MM.1S (cell line): ENCODE data around the gene PRSS27.

Experiments
- DNase-seq: peaks from one replicate; pipeline ENCODE4 v3.0.0-alpha.2; 2015
- H2AFZ ChIP-seq: fragments of 300-600 bp; sonication (generic); 2 replicates; pipeline ENCODE4 v1.6.0; 2016; ENCODE audit warnings: antibody characterized with exemption, low read length
- H3F3A ChIP-seq: fragments of 300-600 bp; sonication (generic); 2 replicates; pipeline ENCODE4 v1.6.1; 2016; ENCODE audit warnings: mild to moderate bottlenecking, antibody characterized with exemption, low read length, moderate library complexity, mixed read lengths; ENCODE audit not compliant: insufficient read depth
- H3K27ac ChIP-seq: fragments of 300-600 bp; sonication (generic); 2 replicates; pipeline ENCODE4 v1.5.1; 2016; ENCODE audit warnings: mild to moderate bottlenecking, low read length
- H3K27me3 ChIP-seq: fragments of 300-600 bp; sonication (generic); replicated peaks from 2 replicates; pipeline ENCODE4 v1.6.0; 2016; ENCODE audit warnings: low read length; ENCODE audit not compliant: insufficient read depth
- H3K36me3 ChIP-seq: fragments of 300-600 bp; sonication (generic); replicated peaks from 2 replicates; pipeline ENCODE4 v1.6.1; 2016; ENCODE audit warnings: mild to moderate bottlenecking, low read length, mixed read lengths; ENCODE audit not compliant: insufficient read depth
- H3K4me1 ChIP-seq: fragments of 300-600 bp; sonication (generic); 2 replicates; pipeline ENCODE4 v1.6.1; 2016; ENCODE audit warnings: low read length, mixed read lengths
- H3K4me2 ChIP-seq: fragments of 300-600 bp; sonication (generic); 2 replicates; pipeline ENCODE4 v1.6.0; 2016; ENCODE audit warnings: low read depth, low read length
- H3K4me3 ChIP-seq: fragments of 300-600 bp; sonication (generic); 2 replicates; pipeline ENCODE4 v1.5.1; 2016; ENCODE audit warnings: low read length, mixed read lengths
- H3K79me2 ChIP-seq: fragments of 300-600 bp; sonication (generic); 2 replicates; pipeline ENCODE4 v1.6.1; 2016; ENCODE audit warnings: mixed run types, low read length, mixed read lengths
- H3K9ac ChIP-seq: fragments of 300-600 bp; sonication (generic); 2 replicates; pipeline ENCODE4 v1.6.1; 2016; ENCODE audit warnings: low read length, mixed read lengths
- H3K9me2 ChIP-seq: fragments of 300-600 bp; sonication (generic); replicated peaks from 2 replicates; pipeline ENCODE4 v1.6.1; 2016; ENCODE audit warnings: mild to moderate bottlenecking, low read length, mixed read lengths; ENCODE audit not compliant: insufficient read depth
- H3K9me3 ChIP-seq: fragments of 300-600 bp; sonication (generic); replicated peaks from 2 replicates; pipeline ENCODE4 v1.6.1; 2016; ENCODE audit warnings: mild to moderate bottlenecking, low read length, mixed read lengths; ENCODE audit not compliant: insufficient read depth
- H4K20me1 ChIP-seq: fragments of 300-600 bp; sonication (generic); 2 replicates; pipeline ENCODE4 v1.6.1; 2016; ENCODE audit warnings: mild to moderate bottlenecking, low read length, moderate library complexity, mixed read lengths; ENCODE audit not compliant: insufficient read depth
- CTCF ChIP-seq: fragments of 300-600 bp; sonication (generic); IDR thresholded peaks from 2 replicates; pipeline ENCODE4 v1.5.1; 2016; ENCODE audit warnings: antibody characterized with exemption, low read length, mixed read lengths
- EZH2 ChIP-seq: fragments of 300-600 bp; sonication (generic); optimal IDR thresholded peaks from 2 replicates; pipeline ENCODE3; 2017; ENCODE audit warnings: low read depth, mild to moderate bottlenecking, antibody characterized with exemption, low read length, mixed read lengths
- EZH2phosphoT487 ChIP-seq: fragments of 300-600 bp; sonication (generic); IDR thresholded peaks from 2 replicates; pipeline ENCODE4 v1.6.1; 2018; ENCODE audit warnings: antibody characterized with exemption, low read length

Gene PRSS27

GRCh38 chr16:2715966-2716885 is 3.8 kb downstream of the PRSS27 start:
- H2AFZ ChIP-seq: no peak overlapping the region
- no peaks in the 10 kb centered on the region for H3F3A ChIP-seq
- H3K79me2 ChIP-seq: no peaks in the 10 kb centered on the region
- no peaks in the 10 kb centered on the region for H3K4me1 ChIP-seq
- no peak overlapping the region for H3K4me2 ChIP-seq
- H3K9me3 ChIP-seq: no peaks in the 10 kb centered on the region
- H3K27ac ChIP-seq: no peak overlapping the region
- H3K9ac ChIP-seq: no peak overlapping the region
- H3K27me3 ChIP-seq: peaks cover 32% of the 10 kb centered on the region
- no peak overlapping the region for H3K4me3 ChIP-seq
- no peaks in the 10 kb centered on the region for H4K20me1 ChIP-seq
- H3K36me3 ChIP-seq: no peaks in the 10 kb centered on the region
- no peaks in the 10 kb centered on the region for H3K9me2 ChIP-seq
- TF ChIP-seq EZH2 (no peak), CTCF (no peak), EZH2phosphoT487 (no peak)
- no peak for DNase-seq

- no peak overlapping the region for H3K27ac ChIP-seq
- H3K4me3 ChIP-seq: no peak overlapping the region
- no peaks in the 10 kb centered on the region for H3F3A ChIP-seq
- H3K4me1 ChIP-seq: no peaks in the 10 kb centered on the region
- TF ChIP-seq EZH2phosphoT487: no peak
- no peak for TF ChIP-seq CTCF
- TF ChIP-seq EZH2: no peak
- H3K4me2 ChIP-seq: no peak overlapping the region
- no peaks in the 10 kb centered on the region for H3K9me3 ChIP-seq
- no peaks in the 10 kb centered on the region for H3K79me2 ChIP-seq
- peak; percentile 32 for DNase-seq
- H4K20me1 ChIP-seq: no peaks in the 10 kb centered on the region
- peaks cover 32% of the 10 kb centered on the region for H3K27me3 ChIP-seq
- no peak overlapping the region for H2AFZ ChIP-seq
- H3K36me3 ChIP-seq: no peaks in the 10 kb centered on the region
- H3K9me2 ChIP-seq: no peaks in the 10 kb centered on the region
- no peak overlapping the region for H3K9ac ChIP-seq
These were observed 4.5 kb downstream of the PRSS27 start for GRCh38 chr16:2715519-2715918.

- Histone ChIP-seq H3K36me3 (no peaks in the 10 kb centered on the region), H3K79me2 (no peaks in the 10 kb centered on the region), H2AFZ (no peak overlapping the region), H3K9me3 (no peaks in the 10 kb centered on the region), H3K27ac (no peak overlapping the region), H3K4me2 (no peak overlapping the region), H4K20me1 (no peaks in the 10 kb centered on the region), H3K4me1 (no peaks in the 10 kb centered on the region), H3K4me3 (no peak overlapping the region), H3K9me2 (no peaks in the 10 kb centered on the region), H3F3A (no peaks in the 10 kb centered on the region), H3K9ac (no peak overlapping the region), H3K27me3 (peaks cover 32% of the 10 kb centered on the region)
- DNase-seq: no peak
- TF ChIP-seq EZH2phosphoT487 (no peak), EZH2 (no peak), CTCF (no peak)
These were observed 5.0 kb downstream of the PRSS27 start for GRCh38 chr16:2715064-2715463.
